Activated CD4-positive, alpha-beta T cell treated with anti-CD3 and anti-CD28 coated beads, Interleukin-10, Interleukin-2, amounts not matched to agents 100 ng/mL and 50 ng/mL, durations not matched to agents 16 hours and 8 hours (primary cell): ENCODE data around the gene GPNMB.
"Not testable (repeated sequence)": the region's sequence is repeated elsewhere in the genome, so short reads cannot be mapped to it uniquely, and the experiment has no call there.

Experiments
- DNase-seq: peaks from one replicate; pipeline ENCODE4 v3.0.0-alpha.2; 2020

The GPNMB gene

DNA sequence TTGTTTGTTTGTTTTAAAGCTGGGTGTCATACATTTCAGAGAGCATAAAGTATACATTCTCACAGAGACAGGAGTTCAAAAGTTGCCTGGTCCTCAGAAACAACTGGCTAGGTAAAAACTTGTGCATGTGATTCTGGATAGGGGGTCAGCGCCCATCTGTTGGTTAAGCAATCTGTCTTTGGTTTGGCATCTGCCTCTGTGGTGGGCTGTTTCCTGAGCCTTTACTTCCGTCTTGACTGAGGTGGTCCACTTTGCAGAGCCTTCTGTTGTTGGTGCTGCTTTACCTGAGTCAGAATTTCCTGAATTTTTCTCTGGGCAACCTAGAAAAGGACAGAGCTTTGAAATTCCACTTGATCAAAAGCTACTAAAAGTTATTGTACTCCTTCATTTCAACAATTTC, 65.6 kb downstream of the GPNMB start:
- DNase-seq: not testable (repeated sequence)

DNA sequence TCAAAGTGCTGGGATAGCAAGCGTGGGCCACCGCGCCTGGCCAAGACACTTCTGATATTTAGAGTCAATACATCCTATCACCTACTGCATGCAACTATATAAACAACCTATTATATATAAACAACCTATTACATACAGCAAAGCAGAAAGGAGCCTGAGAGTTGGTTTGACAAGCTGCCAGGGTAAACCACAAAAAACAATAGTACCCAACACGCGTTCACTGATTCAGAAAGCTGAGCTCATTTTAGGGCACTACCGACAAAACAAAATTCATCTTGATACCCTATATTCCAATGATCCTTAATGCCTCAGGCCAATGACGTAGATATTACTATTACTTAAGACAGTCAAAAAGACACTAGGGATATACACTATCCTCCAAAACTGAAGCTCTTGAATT, 68.8 kb downstream of the GPNMB start:
- DNase-seq: no peak
